WTC11 (cell line): ENCODE data around the gene CELF2. TPM values are rescaled to one million over a fixed set of nuclear protein-coding genes. Genes with fewer than 3 reads are reported as not detected.

Source experiments
- ATAC-seq: fragments of 200-7000 bp; cut with Tn5 transposase; 2 replicates; pipeline ENCODE4 v1.10.0; 2021; ENCODE audit warnings: mild to moderate bottlenecking, moderate library complexity
- CTCF ChIA-PET: fragments of 300-600 bp; sonication (Branson Sonifier 250); formaldehyde crosslinking; loops from one replicate; lab custom pipeline; 2021; ENCODE audit warnings: antibody characterized with exemption; lab: Charles Lee
- POLR2A ChIA-PET: fragments of 350-600 bp; sonication (Branson Sonifier 250); formaldehyde crosslinking; loops from one replicate; lab custom pipeline; 2021; ENCODE audit warnings: antibody characterized with exemption; lab: Charles Lee
- DNase-seq: peaks from one replicate; pipeline ENCODE4 v3.0.0; 2021; ENCODE audit warnings: low spot score
- H3K27ac Mint-ChIP-seq: 2 replicates; pipeline ENCODE4 v1.8.0; 2021; ENCODE audit warnings: mixed read lengths
- H3K27me3 Mint-ChIP-seq: 2 replicates; pipeline ENCODE4 v1.8.0; 2021; ENCODE audit warnings: low read depth, mild to moderate bottlenecking, moderate library complexity, mixed read lengths
- H3K36me3 Mint-ChIP-seq: 2 replicates; pipeline ENCODE4 v1.8.0; 2021; ENCODE audit warnings: mixed read lengths
- H3K4me1 Mint-ChIP-seq: 2 replicates; pipeline ENCODE4 v1.8.0; 2022; ENCODE audit warnings: mixed read lengths
- H3K4me3 Mint-ChIP-seq: 2 replicates; pipeline ENCODE4 v1.8.0; 2021; ENCODE audit warnings: mild to moderate bottlenecking, moderate library complexity, mixed read lengths
- H3K9me3 Mint-ChIP-seq: 2 replicates; pipeline ENCODE4 v1.8.0; 2021; ENCODE audit warnings: mixed read lengths
- ATF1 ChIP-seq: sonication (generic); formaldehyde crosslinking; IDR thresholded peaks from 2 replicates; pipeline ENCODE4 v1.8.1; 2023; ENCODE audit warnings: mild to moderate bottlenecking, moderate library complexity, missing genetic modification reagents
- FOXJ3 ChIP-seq: sonication (generic); formaldehyde crosslinking; IDR thresholded peaks from 2 replicates; pipeline ENCODE4 v1.9.0; 2021; ENCODE audit warnings: missing genetic modification reagents, mild to moderate bottlenecking, borderline replicate concordance
- FOXP1 ChIP-seq: sonication (generic); formaldehyde crosslinking; IDR thresholded peaks from 2 replicates; pipeline ENCODE4 v1.8.0; 2022; ENCODE audit warnings: missing genetic modification reagents, mild to moderate bottlenecking, moderate library complexity, borderline replicate concordance
- GABPB1 ChIP-seq: sonication (generic); formaldehyde crosslinking; IDR thresholded peaks from 2 replicates; pipeline ENCODE4 v1.8.1; 2023; ENCODE audit warnings: mild to moderate bottlenecking, missing genetic modification reagents
- KAT7 ChIP-seq: sonication (generic); formaldehyde crosslinking; IDR thresholded peaks from 2 replicates; pipeline ENCODE4 v1.8.1; 2023; ENCODE audit warnings: missing genetic modification reagents, mild to moderate bottlenecking, borderline replicate concordance
- NR2C2 ChIP-seq: sonication (generic); formaldehyde crosslinking; IDR thresholded peaks from 2 replicates; pipeline ENCODE4 v1.8.0; 2022; ENCODE audit warnings: mild to moderate bottlenecking, missing genetic modification reagents
- RELA ChIP-seq: sonication (generic); formaldehyde crosslinking; IDR thresholded peaks from 2 replicates; pipeline ENCODE4 v1.8.1; 2022; ENCODE audit warnings: missing genetic modification reagents, mild to moderate bottlenecking, borderline replicate concordance
- SMAD3 ChIP-seq: sonication (generic); formaldehyde crosslinking; IDR thresholded peaks from 2 replicates; pipeline ENCODE4 v1.8.0; 2022; ENCODE audit warnings: missing genetic modification reagents, mild to moderate bottlenecking, borderline replicate concordance
- SP1 ChIP-seq: sonication (generic); formaldehyde crosslinking; conservative IDR thresholded peaks from 2 replicates; pipeline ENCODE4 v1.8.1; 2022; ENCODE audit warnings: missing genetic modification reagents
- TCF7 ChIP-seq: sonication (generic); formaldehyde crosslinking; IDR thresholded peaks from 2 replicates; pipeline ENCODE4 v1.8.0; 2022; ENCODE audit warnings: mild to moderate bottlenecking, low read depth, missing genetic modification reagents, moderate library complexity
- ZNF317 ChIP-seq: sonication (generic); formaldehyde crosslinking; IDR thresholded peaks from 2 replicates; pipeline ENCODE4 v1.8.1; 2023; ENCODE audit warnings: low read depth, mild to moderate bottlenecking, moderate library complexity, missing genetic modification reagents, borderline replicate concordance
- total RNA-seq: library from RNA; stranded (reverse); gene quantifications from 3 replicates; pipeline ENCODE4 v1.2.3, GENCODE V29; 2021
- TF ChIP-seq, protein P1 (sequence below): sonication (generic); formaldehyde crosslinking; IDR thresholded peaks from 2 replicates; pipeline ENCODE4 v1.8.0; 2023; ENCODE audit warnings: mild to moderate bottlenecking, missing genetic modification reagents
- TF ChIP-seq, protein P2 (sequence below): sonication (generic); formaldehyde crosslinking; IDR thresholded peaks from 2 replicates; pipeline ENCODE4 v1.8.0; 2022; ENCODE audit warnings: mild to moderate bottlenecking, missing genetic modification reagents
- TF ChIP-seq, protein P3 (sequence below): sonication (generic); formaldehyde crosslinking; IDR thresholded peaks from 2 replicates; pipeline ENCODE4 v1.8.0; 2022; ENCODE audit warnings: mild to moderate bottlenecking, missing genetic modification reagents
- TF ChIP-seq, protein P4 (sequence below): sonication (generic); formaldehyde crosslinking; IDR thresholded peaks from 2 replicates; pipeline ENCODE4 v1.8.1; 2023; ENCODE audit warnings: mild to moderate bottlenecking, moderate library complexity, missing genetic modification reagents
- TF ChIP-seq, protein P5 (sequence below): fragments of 200-600 bp; IDR thresholded peaks from 2 replicates; pipeline ENCODE4 v1.8.0; 2022; ENCODE audit warnings: antibody characterized with exemption
- TF ChIP-seq, protein P6 (sequence below): sonication (generic); formaldehyde crosslinking; IDR thresholded peaks from 2 replicates; pipeline ENCODE4 v1.8.1; 2023; ENCODE audit warnings: mild to moderate bottlenecking, missing genetic modification reagents, borderline replicate concordance

The CELF2 gene
- total RNA-seq, 1 experiment from 2014 or later: 24.6 TPM

DNA sequence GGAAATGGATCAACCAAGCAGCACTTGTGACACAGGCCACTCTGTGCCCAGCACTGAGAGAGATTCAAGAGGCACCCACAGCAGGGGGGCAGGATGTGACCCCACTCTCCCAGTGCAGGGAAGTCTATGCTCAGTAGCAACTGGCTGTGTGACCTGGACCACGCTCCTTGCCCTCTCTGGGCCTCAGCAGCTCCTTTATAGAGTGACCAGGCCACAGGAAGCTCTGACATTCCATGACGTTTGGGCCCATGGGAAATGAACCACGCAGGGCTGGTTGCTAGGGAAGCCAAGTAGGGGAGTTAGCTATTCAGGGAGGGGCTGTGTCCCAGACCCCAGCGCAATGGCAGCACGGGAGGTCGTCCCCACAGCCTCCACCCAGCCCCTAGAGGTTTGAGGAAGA is 361.2 kb downstream of the CELF2 start (continued):
- no peak for TF ChIP-seq FOXP1
- no peak for TF ChIP-seq KAT7 (CRISPR knock-in tag)
- TF ChIP-seq NR2C2 (CRISPR knock-in tag): no peak

DNA sequence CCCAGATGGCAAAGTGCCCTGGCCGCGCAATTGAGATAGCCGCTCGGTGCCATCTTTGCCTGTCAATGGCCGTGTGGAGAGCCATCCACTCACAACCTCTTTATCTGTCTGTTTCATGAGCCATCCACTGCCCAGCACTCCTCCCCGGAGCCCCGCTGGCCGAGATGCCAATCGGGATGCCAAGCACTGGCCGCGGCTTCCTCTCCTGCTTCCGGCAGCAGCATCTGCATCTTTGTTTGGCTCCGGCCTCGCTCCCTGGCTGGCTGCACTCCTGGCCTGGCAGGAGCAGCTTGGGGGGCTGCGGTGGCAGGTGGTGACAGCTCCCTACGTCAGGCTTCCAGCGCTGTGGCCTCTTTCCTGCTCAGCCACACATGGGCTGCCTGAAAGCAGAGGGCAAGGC is 362.1 kb downstream of the CELF2 start:
- H3K27ac Mint-ChIP-seq: no peak overlapping the region
- ChIA-PET POLR2A (interaction anchor here (0.6 kb wide), 1 partner anchor 1523 kb away, joined by 7 read pairs; no protein-coding TSS in a partner anchor), CTCF (interaction anchor here (1.1 kb wide), 1 partner anchor 8 kb away, joined by 3 read pairs; no protein-coding TSS in a partner anchor)
- no peak for TF ChIP-seq ZNF317 (CRISPR knock-in tag)
- no peak for TF ChIP-seq SMAD3 (CRISPR knock-in tag)
- TF ChIP-seq RELA (CRISPR knock-in tag): no peak
- TF ChIP-seq SP1 (CRISPR knock-in tag): no peak
- TF ChIP-seq, protein P1, sequence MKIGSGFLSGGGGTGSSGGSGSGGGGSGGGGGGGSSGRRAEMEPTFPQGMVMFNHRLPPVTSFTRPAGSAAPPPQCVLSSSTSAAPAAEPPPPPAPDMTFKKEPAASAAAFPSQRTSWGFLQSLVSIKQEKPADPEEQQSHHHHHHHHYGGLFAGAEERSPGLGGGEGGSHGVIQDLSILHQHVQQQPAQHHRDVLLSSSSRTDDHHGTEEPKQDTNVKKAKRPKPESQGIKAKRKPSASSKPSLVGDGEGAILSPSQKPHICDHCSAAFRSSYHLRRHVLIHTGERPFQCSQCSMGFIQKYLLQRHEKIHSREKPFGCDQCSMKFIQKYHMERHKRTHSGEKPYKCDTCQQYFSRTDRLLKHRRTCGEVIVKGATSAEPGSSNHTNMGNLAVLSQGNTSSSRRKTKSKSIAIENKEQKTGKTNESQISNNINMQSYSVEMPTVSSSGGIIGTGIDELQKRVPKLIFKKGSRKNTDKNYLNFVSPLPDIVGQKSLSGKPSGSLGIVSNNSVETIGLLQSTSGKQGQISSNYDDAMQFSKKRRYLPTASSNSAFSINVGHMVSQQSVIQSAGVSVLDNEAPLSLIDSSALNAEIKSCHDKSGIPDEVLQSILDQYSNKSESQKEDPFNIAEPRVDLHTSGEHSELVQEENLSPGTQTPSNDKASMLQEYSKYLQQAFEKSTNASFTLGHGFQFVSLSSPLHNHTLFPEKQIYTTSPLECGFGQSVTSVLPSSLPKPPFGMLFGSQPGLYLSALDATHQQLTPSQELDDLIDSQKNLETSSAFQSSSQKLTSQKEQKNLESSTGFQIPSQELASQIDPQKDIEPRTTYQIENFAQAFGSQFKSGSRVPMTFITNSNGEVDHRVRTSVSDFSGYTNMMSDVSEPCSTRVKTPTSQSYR (CRISPR knock-in tag): no peak
- H3K4me1 Mint-ChIP-seq: no peaks in the 10 kb centered on the region
- H3K4me3 Mint-ChIP-seq: no peak overlapping the region
- H3K27me3 Mint-ChIP-seq: no peaks in the 10 kb centered on the region; the same call in 1 of the 2 replicates
- ATAC-seq (no peak), DNase-seq (no peak)
- H3K36me3 Mint-ChIP-seq: no peaks in the 10 kb centered on the region
- H3K9me3 Mint-ChIP-seq: peaks cover 6% of the 10 kb centered on the region; the same call in 1 of the 2 replicates

DNA sequence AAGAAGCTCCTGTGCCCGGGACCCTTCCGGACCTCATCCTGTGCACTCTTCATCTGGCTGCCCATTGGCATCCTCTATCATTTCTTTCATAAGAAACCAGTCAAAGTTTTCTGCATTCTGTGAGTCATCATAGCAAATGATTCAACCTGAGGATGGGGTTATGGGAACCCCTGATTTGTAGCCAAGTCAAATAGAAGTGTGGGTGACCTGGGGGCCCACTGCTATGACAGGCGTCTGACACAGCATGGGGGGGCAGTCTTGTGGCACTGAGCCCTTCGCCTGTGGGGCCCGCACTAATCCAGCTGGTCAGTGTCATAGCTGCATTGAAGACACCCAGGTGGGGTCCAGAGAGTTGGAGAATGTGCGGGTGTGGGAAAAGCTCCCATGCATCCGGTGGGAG is 363.4 kb downstream of the CELF2 start:
- Mint-ChIP-seq H3K9me3 (peaks cover 6% of the 10 kb centered on the region; the same call in 1 of the 2 replicates), H3K36me3 (no peaks in the 10 kb centered on the region), H3K4me1 (peaks cover 4% of the 10 kb centered on the region), H3K27me3 (no peaks in the 10 kb centered on the region; the same call in 1 of the 2 replicates), H3K27ac (no peak overlapping the region), H3K4me3 (no peak overlapping the region)
- TF ChIP-seq NR2C2 (CRISPR knock-in tag): no peak
- no peak for TF ChIP-seq FOXJ3
- TF ChIP-seq, protein P2, sequence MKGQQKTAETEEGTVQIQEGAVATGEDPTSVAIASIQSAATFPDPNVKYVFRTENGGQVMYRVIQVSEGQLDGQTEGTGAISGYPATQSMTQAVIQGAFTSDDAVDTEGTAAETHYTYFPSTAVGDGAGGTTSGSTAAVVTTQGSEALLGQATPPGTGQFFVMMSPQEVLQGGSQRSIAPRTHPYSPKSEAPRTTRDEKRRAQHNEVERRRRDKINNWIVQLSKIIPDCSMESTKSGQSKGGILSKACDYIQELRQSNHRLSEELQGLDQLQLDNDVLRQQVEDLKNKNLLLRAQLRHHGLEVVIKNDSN (CRISPR knock-in tag): no peak
- TF ChIP-seq, protein P3, sequence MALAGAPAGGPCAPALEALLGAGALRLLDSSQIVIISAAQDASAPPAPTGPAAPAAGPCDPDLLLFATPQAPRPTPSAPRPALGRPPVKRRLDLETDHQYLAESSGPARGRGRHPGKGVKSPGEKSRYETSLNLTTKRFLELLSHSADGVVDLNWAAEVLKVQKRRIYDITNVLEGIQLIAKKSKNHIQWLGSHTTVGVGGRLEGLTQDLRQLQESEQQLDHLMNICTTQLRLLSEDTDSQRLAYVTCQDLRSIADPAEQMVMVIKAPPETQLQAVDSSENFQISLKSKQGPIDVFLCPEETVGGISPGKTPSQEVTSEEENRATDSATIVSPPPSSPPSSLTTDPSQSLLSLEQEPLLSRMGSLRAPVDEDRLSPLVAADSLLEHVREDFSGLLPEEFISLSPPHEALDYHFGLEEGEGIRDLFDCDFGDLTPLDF: no peak
- TF ChIP-seq GABPB1: no peak
- ATAC-seq (no peak), DNase-seq (no peak)
- ChIA-PET POLR2A (no interaction called here), CTCF (no interaction called here)

- Mint-ChIP-seq H3K36me3 (no peaks in the 10 kb centered on the region), H3K27me3 (no peaks in the 10 kb centered on the region; the same call in 1 of the 2 replicates), H3K27ac (no peak overlapping the region), H3K4me1 (peaks cover 8% of the 10 kb centered on the region), H3K4me3 (no peak overlapping the region), H3K9me3 (peaks cover 6% of the 10 kb centered on the region; the same call in 1 of the 2 replicates)
- DNase-seq (no peak), ATAC-seq (no peak)
- CTCF ChIA-PET: no interaction called here
- POLR2A ChIA-PET: no interaction called here
- TF ChIP-seq, protein P4, sequence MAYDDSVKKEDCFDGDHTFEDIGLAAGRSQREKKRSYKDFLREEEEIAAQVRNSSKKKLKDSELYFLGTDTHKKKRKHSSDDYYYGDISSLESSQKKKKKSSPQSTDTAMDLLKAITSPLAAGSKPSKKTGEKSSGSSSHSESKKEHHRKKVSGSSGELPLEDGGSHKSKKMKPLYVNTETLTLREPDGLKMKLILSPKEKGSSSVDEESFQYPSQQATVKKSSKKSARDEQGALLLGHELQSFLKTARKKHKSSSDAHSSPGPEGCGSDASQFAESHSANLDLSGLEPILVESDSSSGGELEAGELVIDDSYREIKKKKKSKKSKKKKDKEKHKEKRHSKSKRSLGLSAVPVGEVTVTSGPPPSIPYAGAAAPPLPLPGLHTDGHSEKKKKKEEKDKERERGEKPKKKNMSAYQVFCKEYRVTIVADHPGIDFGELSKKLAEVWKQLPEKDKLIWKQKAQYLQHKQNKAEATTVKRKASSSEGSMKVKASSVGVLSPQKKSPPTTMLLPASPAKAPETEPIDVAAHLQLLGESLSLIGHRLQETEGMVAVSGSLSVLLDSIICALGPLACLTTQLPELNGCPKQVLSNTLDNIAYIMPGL (CRISPR knock-in tag): no peak
- TF ChIP-seq, protein P5, sequence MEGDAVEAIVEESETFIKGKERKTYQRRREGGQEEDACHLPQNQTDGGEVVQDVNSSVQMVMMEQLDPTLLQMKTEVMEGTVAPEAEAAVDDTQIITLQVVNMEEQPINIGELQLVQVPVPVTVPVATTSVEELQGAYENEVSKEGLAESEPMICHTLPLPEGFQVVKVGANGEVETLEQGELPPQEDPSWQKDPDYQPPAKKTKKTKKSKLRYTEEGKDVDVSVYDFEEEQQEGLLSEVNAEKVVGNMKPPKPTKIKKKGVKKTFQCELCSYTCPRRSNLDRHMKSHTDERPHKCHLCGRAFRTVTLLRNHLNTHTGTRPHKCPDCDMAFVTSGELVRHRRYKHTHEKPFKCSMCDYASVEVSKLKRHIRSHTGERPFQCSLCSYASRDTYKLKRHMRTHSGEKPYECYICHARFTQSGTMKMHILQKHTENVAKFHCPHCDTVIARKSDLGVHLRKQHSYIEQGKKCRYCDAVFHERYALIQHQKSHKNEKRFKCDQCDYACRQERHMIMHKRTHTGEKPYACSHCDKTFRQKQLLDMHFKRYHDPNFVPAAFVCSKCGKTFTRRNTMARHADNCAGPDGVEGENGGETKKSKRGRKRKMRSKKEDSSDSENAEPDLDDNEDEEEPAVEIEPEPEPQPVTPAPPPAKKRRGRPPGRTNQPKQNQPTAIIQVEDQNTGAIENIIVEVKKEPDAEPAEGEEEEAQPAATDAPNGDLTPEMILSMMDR: no peak
- TF ChIP-seq, protein P6, sequence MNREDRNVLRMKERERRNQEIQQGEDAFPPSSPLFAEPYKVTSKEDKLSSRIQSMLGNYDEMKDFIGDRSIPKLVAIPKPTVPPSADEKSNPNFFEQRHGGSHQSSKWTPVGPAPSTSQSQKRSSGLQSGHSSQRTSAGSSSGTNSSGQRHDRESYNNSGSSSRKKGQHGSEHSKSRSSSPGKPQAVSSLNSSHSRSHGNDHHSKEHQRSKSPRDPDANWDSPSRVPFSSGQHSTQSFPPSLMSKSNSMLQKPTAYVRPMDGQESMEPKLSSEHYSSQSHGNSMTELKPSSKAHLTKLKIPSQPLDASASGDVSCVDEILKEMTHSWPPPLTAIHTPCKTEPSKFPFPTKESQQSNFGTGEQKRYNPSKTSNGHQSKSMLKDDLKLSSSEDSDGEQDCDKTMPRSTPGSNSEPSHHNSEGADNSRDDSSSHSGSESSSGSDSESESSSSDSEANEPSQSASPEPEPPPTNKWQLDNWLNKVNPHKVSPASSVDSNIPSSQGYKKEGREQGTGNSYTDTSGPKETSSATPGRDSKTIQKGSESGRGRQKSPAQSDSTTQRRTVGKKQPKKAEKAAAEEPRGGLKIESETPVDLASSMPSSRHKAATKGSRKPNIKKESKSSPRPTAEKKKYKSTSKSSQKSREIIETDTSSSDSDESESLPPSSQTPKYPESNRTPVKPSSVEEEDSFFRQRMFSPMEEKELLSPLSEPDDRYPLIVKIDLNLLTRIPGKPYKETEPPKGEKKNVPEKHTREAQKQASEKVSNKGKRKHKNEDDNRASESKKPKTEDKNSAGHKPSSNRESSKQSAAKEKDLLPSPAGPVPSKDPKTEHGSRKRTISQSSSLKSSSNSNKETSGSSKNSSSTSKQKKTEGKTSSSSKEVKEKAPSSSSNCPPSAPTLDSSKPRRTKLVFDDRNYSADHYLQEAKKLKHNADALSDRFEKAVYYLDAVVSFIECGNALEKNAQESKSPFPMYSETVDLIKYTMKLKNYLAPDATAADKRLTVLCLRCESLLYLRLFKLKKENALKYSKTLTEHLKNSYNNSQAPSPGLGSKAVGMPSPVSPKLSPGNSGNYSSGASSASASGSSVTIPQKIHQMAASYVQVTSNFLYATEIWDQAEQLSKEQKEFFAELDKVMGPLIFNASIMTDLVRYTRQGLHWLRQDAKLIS: no peak
- no peak for TF ChIP-seq TCF7 (CRISPR knock-in tag)
- no peak for TF ChIP-seq ATF1
Observed at GRCh38 chr10:11381511-11381910, 363.8 kb downstream of the CELF2 start.
